Calu3 (cell line): ENCODE measurements around the gene SERAC1. TPM values are rescaled to one million over a fixed set of nuclear protein-coding genes. Genes with fewer than 3 reads are reported as not detected.

Source experiments
- BruUV-seq: library from RNA; stranded (reverse); fragments of 400-500 nt; replicated peaks from 2 replicates; lab custom pipeline; 2021; lab: Mats Ljungman, UMichigan
- CTCF ChIA-PET: fragments of 300-600 bp; sonication (Branson Sonifier 250); formaldehyde crosslinking; loops from one replicate; lab custom pipeline; 2022; ENCODE audit warnings: antibody characterized with exemption; lab: Charles Lee
- DNase-seq: peaks from one replicate; pipeline ENCODE4 v3.0.0; 2022
- H3K27ac Mint-ChIP-seq: one replicate; pipeline ENCODE4 v1.8.0; 2022; ENCODE audit warnings: mixed read lengths; ENCODE audit not compliant: unreplicated experiment
- H3K27me3 Mint-ChIP-seq: one replicate; pipeline ENCODE4 v1.8.0; 2022; ENCODE audit warnings: mixed read lengths; ENCODE audit not compliant: unreplicated experiment
- H3K36me3 Mint-ChIP-seq: one replicate; pipeline ENCODE4 v1.8.0; 2022; ENCODE audit warnings: mild to moderate bottlenecking, moderate library complexity, mixed read lengths; ENCODE audit not compliant: insufficient read depth, unreplicated experiment
- H3K4me1 Mint-ChIP-seq: one replicate; pipeline ENCODE4 v1.8.0; 2022; ENCODE audit warnings: mild to moderate bottlenecking, low read depth, mixed read lengths; ENCODE audit not compliant: unreplicated experiment
- H3K4me3 Mint-ChIP-seq: one replicate; pipeline ENCODE4 v1.8.0; 2022; ENCODE audit warnings: mild to moderate bottlenecking, low read depth, moderate library complexity, mixed read lengths; ENCODE audit not compliant: unreplicated experiment
- H3K9me3 Mint-ChIP-seq: one replicate; pipeline ENCODE4 v1.8.0; 2022; ENCODE audit warnings: low read depth, mixed read lengths; ENCODE audit not compliant: unreplicated experiment
- intact Hi-C: fragments of 100-400 bp; cut with micrococcal nuclease; formaldehyde crosslinking; loops from one replicate; pipeline ENCODE4 v1.10.0; 2022; ENCODE audit not compliant: unreplicated experiment
- total RNA-seq: library from RNA; stranded (reverse); gene quantifications from 2 replicates; pipeline ENCODE4 v1.2.3, GENCODE V29; 2022
- TF ChIP-seq, protein P1 (sequence below): fragments of 200-600 bp; IDR thresholded peaks from one replicate; pipeline ENCODE4 v1.8.0; 2022; ENCODE audit warnings: antibody characterized with exemption; ENCODE audit not compliant: unreplicated experiment

SERAC1 gene
- total RNA-seq, 1 experiment from 2014 or later = 5.5 TPM

DNA sequence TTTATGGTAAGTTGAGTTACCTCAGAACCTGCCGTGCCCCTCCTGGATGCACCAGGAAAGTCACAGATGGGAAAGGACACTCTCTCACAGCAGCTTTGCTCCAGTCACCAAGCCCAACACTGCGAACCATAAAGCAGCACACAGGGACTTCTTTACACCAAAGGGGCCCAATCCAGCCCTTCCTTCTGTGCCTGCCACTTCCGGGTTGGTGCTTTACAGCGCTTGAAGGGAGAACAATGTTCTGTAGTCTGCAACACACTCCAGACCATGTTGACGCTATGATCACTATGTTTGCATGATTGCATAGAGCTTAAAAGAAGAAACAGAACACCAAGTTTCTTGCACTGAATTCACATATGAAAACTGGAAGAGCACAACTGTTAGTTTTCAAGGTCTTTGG is 57.1 kb downstream of the SERAC1 start:
- H3K4me1 Mint-ChIP-seq = no peaks in the 10 kb centered on the region
- CTCF ChIA-PET = interaction anchor here (0.5 kb wide), 1 partner anchor 34 kb away, joined by 4 read pairs; no protein-coding TSS in a partner anchor
- no peak for DNase-seq
- no TSS peak for BruUV-seq
- no peak overlapping the region for H3K4me3 Mint-ChIP-seq
- H3K27ac Mint-ChIP-seq = no peak overlapping the region
- TF ChIP-seq, protein P1, sequence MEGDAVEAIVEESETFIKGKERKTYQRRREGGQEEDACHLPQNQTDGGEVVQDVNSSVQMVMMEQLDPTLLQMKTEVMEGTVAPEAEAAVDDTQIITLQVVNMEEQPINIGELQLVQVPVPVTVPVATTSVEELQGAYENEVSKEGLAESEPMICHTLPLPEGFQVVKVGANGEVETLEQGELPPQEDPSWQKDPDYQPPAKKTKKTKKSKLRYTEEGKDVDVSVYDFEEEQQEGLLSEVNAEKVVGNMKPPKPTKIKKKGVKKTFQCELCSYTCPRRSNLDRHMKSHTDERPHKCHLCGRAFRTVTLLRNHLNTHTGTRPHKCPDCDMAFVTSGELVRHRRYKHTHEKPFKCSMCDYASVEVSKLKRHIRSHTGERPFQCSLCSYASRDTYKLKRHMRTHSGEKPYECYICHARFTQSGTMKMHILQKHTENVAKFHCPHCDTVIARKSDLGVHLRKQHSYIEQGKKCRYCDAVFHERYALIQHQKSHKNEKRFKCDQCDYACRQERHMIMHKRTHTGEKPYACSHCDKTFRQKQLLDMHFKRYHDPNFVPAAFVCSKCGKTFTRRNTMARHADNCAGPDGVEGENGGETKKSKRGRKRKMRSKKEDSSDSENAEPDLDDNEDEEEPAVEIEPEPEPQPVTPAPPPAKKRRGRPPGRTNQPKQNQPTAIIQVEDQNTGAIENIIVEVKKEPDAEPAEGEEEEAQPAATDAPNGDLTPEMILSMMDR = no peak
- H3K36me3 Mint-ChIP-seq = no peaks in the 10 kb centered on the region
- H3K27me3 Mint-ChIP-seq = no peaks in the 10 kb centered on the region
- no peaks in the 10 kb centered on the region for H3K9me3 Mint-ChIP-seq
- intact Hi-C loops = no loop called here

DNA sequence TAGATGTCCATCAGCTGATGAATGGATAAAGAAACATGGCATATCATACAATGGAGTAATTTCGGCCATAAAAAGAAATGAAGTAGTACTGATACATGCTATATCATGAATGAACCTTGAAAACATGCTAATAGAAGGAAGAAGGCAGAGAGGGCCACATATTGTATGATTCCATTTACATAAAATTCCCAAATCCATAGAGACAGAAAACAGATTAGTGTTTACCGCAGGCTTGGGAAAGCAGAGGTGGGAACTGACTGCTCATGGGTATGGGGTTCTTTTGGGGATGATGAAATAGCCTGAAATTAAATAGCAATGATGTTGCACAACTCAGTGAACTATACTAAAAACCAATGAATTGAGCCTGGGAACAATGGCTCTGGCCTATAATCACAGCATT is 58.3 kb downstream of the SERAC1 start:
- DNase-seq = no peak
- TF ChIP-seq, protein P1 = no peak
- H3K9me3 Mint-ChIP-seq = no peaks in the 10 kb centered on the region
- H3K27me3 Mint-ChIP-seq = no peaks in the 10 kb centered on the region
- no TSS peak for BruUV-seq
- no peak overlapping the region for H3K27ac Mint-ChIP-seq
- H3K36me3 Mint-ChIP-seq = no peaks in the 10 kb centered on the region
- H3K4me1 Mint-ChIP-seq = no peaks in the 10 kb centered on the region
- intact Hi-C loops = no loop called here
- CTCF ChIA-PET = no interaction called here
- no peak overlapping the region for H3K4me3 Mint-ChIP-seq

DNA sequence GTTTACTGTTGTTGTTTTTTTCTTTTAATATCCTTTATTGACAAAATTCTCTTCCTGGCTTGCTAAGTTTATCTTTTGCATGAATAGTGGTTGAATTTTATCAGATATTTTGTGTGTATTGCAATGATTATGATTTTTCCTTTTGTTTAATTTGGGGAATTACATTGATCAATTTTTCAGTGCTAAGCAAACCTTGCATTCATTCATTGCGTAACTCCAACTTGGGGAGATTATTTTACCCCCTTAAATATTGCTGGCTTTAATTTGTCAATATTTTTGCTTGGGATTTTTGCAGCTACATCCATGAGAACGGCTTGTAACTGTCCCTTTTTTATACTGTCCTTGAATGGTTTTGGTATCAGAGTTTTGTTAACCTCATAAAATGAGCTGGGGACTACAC is 63.4 kb downstream of the SERAC1 start:
- no peaks in the 10 kb centered on the region for H3K36me3 Mint-ChIP-seq
- intact Hi-C loops = no loop called here
- DNase-seq = no peak
- TF ChIP-seq, protein P1 = no peak
- H3K4me1 Mint-ChIP-seq = no peaks in the 10 kb centered on the region
- H3K4me3 Mint-ChIP-seq = no peak overlapping the region
- H3K9me3 Mint-ChIP-seq = no peaks in the 10 kb centered on the region
- no peaks in the 10 kb centered on the region for H3K27me3 Mint-ChIP-seq
- BruUV-seq = no TSS peak
- CTCF ChIA-PET = interaction anchor here (0.5 kb wide), 1 partner anchor 42 kb away, joined by 7 read pairs; no protein-coding TSS in a partner anchor
- H3K27ac Mint-ChIP-seq = no peak overlapping the region

DNA sequence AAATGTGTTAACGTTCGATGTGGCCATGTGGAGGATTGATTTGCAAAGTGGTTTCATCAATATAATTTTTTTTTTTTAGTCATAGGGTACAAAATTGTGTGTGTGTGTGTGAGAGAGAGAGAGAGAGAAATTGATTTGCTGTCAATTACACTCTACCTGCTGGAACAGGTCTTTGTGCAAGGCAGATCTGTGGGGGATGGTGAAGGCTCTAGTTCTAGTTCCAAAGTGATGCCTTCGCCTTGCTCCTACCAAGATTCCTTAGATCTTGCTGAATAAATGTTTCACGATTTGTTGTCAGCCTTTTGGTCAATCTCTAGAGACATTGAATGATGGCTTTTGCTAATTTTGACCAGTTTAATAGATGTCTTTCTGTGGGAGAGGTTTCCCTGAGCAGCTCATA is 64.8 kb downstream of the SERAC1 start:
- H3K9me3 Mint-ChIP-seq = no peaks in the 10 kb centered on the region
- H3K27ac Mint-ChIP-seq = no peak overlapping the region
- no peak for DNase-seq
- BruUV-seq = no TSS peak
- H3K4me3 Mint-ChIP-seq = no peak overlapping the region
- H3K4me1 Mint-ChIP-seq = no peaks in the 10 kb centered on the region
- H3K27me3 Mint-ChIP-seq = no peaks in the 10 kb centered on the region
- TF ChIP-seq, protein P1 = no peak
- CTCF ChIA-PET = no interaction called here
- H3K36me3 Mint-ChIP-seq = peaks cover 8% of the 10 kb centered on the region
- intact Hi-C loops = no loop called here
